PFSK-1 (cell line): ENCODE results near the gene MUC5AC.

Experiments
- FOXP2 ChIP-seq: optimal IDR thresholded peaks from 2 replicates; pipeline ENCODE3; 2011; ENCODE audit warnings: borderline replicate concordance, control low read depth, inconsistent platforms; ENCODE audit not compliant: insufficient read depth; ENCODE audit errors: extremely low read length, extremely low read depth
- POLR2AphosphoS5 ChIP-seq: IDR thresholded peaks from 2 replicates; pipeline ENCODE4 v1.6.1; 2012; ENCODE audit warnings: low read depth, mild to moderate bottlenecking, control low read depth, low read length, moderate library complexity
- REST ChIP-seq, 2 experiments: IDR thresholded peaks; 2 replicates each; pipeline versions ENCODE4 v1.6.1 to v1.8.0; 2011 to 2012; ENCODE audit warnings: low read depth in 2 of 2, low read length in 2 of 2, control low read depth in 1 of 2, inconsistent platforms in 1 of 2, mild to moderate bottlenecking in 1 of 2, moderate library complexity in 1 of 2; ENCODE audit not compliant: insufficient read depth in 1 of 2
- SIN3A ChIP-seq: IDR thresholded peaks from 2 replicates; pipeline ENCODE4 v1.6.1; 2012; ENCODE audit warnings: mild to moderate bottlenecking, low read length, moderate library complexity, borderline replicate concordance; ENCODE audit not compliant: insufficient read depth
- TAF1 ChIP-seq: IDR thresholded peaks from 2 replicates; pipeline ENCODE4 v1.6.1; 2012; ENCODE audit warnings: low read length, control low read depth, borderline replicate concordance; ENCODE audit not compliant: insufficient read depth

MUC5AC gene

DNA sequence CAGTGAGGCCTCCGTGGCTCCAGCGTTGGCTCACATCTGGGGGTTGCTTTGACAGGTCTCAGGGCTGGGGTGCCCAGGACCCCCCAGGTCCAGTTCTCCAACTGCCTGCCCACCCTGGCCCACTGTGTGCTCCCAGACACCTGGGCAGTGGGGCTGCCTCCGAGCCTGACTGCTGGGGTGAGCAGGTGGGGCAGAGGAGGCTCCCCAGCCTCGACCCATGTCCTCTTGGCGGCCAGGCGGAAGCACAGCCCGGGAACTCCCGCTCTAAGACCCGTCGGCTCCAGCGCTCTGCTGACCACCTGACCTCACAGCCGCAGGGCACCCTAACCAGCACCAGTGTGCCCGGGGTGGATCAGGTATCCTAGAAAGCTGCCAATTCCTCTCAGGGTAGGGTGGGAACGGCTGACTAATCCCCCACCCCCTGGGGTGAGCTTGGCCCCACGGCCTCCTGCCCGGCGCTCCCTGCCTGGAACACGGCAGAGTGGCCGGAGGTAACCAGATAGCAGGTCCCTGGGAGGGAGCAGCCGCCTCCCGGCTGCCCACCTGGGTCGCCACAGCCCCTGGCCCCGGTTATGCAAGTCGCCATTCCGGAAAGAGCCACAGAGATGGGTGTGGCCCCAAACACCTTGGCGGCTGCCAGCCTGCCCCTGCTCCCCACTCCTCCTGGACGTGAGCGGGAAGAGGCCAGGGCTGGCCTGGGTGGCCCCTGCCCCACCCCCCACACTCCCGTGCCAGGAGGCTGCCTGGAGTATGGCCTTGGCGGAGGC lies 45.9 kb downstream of the MUC5AC start:
- no peak for TF ChIP-seq SIN3A

DNA sequence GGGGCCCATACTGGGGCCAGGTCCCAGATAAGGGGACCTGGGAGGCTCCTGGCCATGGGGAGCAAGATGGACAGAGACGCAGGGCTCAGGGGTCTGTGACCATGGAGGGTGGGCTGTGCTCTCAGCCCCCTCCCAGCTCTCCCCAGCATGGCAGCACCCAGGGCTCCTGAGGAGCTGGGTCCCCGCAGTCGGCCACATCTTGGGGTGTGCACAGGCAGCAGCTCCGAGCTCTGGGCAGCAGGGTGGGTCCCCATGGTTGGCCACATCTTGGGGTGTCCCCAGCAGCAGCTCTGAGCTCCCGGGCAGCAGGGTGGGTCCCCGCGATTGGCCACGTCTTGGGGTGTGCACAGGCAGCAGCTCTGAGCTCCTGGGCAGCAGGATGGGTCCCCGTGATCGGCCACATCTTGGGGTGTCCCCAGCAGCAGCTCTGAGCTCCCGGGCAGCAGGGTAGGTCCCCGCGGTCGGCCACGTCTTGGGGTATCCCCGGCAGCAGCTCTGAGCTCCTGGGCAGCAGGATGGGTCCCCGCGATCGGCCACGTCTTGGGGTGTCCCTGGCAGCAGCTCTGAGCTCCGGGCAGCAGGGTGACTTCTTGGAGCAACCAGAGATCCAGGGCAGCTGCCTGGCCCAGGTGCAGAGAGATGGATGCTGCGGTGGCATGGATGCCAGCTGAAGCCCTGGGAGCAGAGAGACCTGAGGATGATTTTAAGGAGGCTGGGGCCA lies 46.8 kb downstream of the MUC5AC start:
- TF ChIP-seq SIN3A (no peak), REST (IDR thresholded peaks at IDR 0.05; ENCODE audit: insufficient read depth in 1 of 2, low read depth in 2 of 2, low read length in 2 of 2) (no peak), FOXP2 (no peak), POLR2AphosphoS5 (no peak), TAF1 (no peak)

DNA sequence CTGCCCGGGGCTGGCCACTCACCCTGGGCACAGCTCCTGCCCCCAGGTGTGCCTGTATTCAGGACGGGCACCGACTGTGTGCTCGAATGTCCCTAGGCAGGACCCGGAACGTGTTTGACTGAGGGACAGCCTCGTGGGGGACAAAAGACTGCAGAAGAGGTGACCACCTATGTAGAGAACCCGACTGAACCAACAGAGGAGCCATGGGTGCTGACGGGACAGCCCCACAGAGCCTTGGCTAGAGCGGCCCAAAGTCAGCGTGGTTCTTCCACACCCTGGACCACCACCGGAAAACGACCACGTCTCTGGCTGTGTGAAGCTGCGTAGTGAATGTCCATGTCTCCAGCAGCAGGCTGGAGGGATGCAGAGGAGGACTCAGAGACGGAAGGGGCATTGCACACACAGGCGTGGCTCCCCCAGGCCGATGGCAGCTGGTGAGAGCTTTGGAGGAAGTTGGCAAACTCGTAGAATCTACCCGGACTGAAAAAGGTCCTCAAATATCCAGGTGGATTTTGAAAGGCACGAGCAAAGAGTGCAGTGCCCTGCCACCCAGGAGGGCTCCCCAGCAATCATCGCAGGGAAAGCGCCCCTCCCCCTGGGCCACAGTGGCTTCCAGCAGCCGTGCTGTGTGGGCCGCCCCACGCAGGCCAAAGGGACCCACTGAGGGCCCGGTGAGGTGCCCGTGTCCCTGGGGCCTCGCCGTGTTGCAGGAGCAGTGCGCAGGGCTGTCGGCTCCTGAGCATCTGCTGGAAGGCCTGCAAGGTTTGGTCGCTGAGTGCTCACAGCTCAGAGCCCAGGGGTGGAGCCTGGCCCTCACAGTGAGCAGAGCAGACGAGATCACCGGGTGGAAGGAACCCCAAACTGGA lies 47.6 kb downstream of the MUC5AC start:
- no peak for TF ChIP-seq SIN3A
- no peak for TF ChIP-seq TAF1
- no peak for TF ChIP-seq POLR2AphosphoS5

DNA sequence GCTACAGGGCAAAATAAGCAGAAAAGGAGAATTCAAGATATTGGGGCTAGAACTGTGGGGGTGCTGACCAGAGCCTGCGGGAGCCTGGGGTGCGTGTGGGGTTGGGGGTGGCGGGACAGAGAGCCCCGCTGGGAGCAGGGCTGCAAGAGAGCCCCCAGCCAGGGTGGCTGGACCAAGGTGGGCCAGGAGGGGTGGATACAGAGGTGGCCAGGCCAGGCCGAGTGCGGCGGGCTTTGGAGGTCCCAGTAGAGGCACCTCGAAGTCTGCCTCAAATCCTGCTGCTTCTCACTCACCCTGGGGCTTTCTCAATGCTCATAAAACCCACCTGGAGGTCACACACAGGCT lies 48.2 kb downstream of the MUC5AC start:
- TF ChIP-seq SIN3A (no peak), TAF1 (no peak), FOXP2 (no peak), REST (IDR thresholded peaks at IDR 0.05; ENCODE audit: insufficient read depth in 1 of 2, low read depth in 2 of 2, low read length in 2 of 2) (no peak), POLR2AphosphoS5 (no peak)

DNA sequence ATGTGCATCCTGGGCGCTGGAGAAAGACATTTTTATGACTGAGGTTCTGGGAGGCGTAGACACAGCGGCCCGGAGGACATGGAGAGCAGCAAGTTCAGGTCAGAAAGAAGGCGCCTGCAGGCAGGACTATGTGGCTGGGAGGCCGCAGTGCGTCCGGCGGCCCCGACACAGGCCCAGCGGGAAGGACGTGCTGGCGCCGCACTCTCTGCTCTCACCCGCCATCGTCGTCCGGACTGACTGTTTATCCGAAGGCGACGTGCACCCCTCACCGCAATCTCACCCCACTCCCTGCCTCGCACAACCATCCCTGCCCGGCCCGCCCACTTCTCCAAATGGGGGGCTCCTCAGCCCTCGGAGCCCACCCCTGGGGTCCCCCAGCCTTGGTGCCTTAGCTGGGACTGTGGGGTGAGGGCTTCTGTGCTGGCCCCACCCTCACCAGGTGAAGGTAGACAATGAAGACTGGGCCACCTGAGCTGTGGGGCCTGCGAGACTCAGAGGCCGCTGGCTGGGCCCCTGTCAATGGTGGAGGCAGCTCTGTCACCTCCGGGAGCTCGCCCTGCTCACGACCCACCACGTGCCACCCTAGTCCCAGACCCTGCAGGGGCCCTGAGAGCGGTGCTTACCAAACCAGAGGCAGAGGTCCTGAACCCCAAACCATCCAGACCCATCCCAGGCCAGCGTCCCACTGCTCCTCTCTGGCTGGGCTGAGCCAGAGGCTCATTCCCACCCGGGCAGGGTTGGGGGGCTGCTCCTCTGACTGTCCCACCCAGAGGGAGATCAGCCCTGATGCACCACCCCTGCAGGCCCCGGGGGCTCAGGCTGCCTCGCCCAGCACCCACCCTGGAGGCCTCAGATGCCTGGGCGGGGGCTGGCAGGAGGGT lies 48.9 kb downstream of the MUC5AC start:
- TF ChIP-seq POLR2AphosphoS5: no peak
- TF ChIP-seq SIN3A: no peak
- TF ChIP-seq FOXP2: no peak
- no peak for TF ChIP-seq TAF1
- TF ChIP-seq REST (IDR thresholded peaks at IDR 0.05; ENCODE audit: insufficient read depth in 1 of 2, low read depth in 2 of 2, low read length in 2 of 2): no peak
